ENCODE results near the gene BAZ2B.
A peak's percentile ranks its signal among the peaks of the same experiment; 100 is the strongest.

The BAZ2B gene

DNA sequence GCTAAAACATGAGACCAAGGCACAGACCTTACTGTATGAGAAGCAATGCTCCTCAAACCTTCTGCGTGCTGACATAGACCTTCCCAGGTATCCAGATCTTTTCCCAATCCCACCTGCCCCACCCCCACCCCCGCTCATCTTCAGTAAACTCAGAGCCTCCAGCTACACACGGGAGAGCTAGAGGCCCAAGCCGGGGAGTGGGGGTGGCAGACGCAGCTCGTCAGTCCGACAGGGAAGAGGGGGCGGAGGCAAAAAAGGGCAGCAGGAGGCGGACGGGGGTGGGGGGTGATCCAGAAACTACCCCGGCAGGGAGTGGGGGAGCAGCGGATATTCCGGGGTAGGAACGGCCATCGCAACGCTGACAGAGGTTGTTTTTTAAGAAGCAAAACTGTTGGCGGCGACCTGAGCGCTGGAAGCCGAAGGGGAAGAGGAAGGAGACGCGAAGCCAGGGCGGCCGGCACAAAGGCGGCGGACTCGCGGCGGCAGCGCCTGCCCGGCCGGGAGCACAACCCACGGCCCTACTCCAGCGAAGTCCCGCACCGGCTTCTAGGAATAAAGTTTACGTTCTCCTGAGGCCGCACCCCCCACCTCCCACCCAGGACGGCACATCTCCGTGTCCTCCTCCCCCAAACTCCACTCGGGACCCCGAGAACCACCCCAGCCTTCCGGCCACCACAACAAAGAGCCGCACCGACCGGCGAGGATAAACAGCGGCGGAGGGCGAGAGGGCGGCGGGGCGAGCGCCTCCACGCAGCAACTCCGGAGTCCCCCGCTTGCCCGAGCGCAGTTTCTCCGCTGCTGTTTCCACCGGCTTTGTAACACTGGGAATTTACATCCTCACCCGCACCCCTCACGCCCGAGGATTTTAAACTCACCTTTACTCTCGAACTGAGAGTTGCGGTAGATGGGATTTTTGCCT lies 722 bp downstream of the BAZ2B start:
- DNase-seq (ENCODE audit: low read depth in 2 of 2), result peak in 1 of 2 donors; percentile 5

DNA sequence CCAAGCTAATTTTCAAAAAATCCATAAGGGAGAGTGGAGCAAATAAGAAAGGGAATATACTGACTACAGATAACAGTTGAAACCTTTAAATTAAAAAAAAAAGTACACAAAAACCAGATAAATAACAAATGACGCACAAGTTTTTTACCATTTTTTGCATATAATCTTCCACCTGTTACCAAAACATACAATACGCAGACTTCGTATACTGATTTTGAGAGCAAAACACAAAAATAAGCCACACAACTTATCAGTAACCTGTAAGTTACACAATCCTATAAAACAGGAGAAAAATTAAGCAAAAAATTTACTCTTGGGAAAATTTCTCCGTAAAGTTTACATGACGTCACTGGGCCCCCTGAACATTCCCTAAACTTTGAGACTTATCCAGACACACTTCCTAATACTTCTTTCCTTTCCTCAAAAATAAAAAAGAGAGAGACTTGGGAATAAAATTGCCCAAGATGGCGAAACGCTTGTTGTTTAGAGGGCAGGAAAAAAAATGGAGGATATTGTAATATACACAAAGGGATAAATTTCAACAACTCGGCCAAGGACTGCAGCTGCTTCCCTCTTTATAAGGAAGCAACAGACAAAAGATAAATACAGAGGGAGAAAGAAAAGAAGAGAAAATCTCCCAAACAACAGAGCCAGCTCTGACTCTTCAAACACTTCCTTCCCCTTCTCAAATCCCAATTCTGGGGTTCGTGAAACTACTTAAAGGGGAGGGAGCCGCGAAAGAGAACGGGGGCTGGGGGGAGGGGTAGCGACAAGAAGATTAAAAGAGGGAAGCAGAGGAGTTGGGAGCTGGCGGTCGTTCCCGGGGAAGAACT lies 1.6 kb downstream of the BAZ2B start:
- no peak for DNase-seq (ENCODE audit: low read depth in 2 of 2)

DNA sequence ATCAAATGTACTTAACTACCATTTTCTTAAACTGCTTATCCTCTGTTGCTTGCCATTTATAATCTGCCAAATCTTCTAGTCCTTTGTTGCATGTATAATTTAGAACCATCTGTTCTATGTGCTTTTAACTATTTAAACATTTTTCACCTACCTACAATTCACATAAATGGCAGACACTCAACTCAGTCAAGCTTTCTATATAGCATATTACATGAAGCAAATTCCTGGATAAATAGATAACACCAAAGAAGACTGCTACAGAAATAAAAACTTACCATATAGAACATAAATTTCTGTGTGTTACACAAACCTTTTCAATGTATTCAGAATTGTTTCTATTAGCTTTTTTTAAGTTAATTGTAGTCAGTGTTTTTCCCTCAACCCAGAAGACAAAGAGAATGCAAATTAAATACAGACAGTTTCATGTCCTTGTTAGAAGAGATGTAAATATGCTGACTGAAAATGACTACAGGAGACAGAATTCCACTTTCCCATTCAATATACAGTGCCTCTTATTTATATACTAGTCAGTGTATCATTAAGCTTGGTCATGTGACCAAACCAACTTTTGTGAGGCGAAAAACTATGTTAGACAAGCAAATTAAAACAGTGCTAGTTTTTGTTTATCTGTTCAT lies 2.6 kb downstream of the BAZ2B start:
- no peak for DNase-seq (ENCODE audit: low read depth in 2 of 2)

- no peak for DNase-seq (ENCODE audit: low read depth in 2 of 2)
These were observed 3.3 kb downstream of the BAZ2B start for GRCh38 chr2:159613091-159613490.

- DNase-seq (ENCODE audit: low read depth in 2 of 2), result no peak
These were observed 4.0 kb downstream of the BAZ2B start for GRCh38 chr2:159612255-159612901.

GRCh38 chr2:159609811-159610549 lies 6.4 kb downstream of the BAZ2B start:
- DNase-seq (ENCODE audit: low read depth in 2 of 2), result no peak

- DNase-seq (ENCODE audit: low read depth in 2 of 2), result no peak
These were observed 7.5 kb downstream of the BAZ2B start for GRCh38 chr2:159608723-159609308.

GRCh38 chr2:159608108-159608507 lies 8.2 kb downstream of the BAZ2B start:
- DNase-seq (ENCODE audit: low read depth in 2 of 2), result no peak

- no peak for DNase-seq (ENCODE audit: low read depth in 2 of 2)
These were observed 10.1 kb downstream of the BAZ2B start for GRCh38 chr2:159606287-159606686.

DNA sequence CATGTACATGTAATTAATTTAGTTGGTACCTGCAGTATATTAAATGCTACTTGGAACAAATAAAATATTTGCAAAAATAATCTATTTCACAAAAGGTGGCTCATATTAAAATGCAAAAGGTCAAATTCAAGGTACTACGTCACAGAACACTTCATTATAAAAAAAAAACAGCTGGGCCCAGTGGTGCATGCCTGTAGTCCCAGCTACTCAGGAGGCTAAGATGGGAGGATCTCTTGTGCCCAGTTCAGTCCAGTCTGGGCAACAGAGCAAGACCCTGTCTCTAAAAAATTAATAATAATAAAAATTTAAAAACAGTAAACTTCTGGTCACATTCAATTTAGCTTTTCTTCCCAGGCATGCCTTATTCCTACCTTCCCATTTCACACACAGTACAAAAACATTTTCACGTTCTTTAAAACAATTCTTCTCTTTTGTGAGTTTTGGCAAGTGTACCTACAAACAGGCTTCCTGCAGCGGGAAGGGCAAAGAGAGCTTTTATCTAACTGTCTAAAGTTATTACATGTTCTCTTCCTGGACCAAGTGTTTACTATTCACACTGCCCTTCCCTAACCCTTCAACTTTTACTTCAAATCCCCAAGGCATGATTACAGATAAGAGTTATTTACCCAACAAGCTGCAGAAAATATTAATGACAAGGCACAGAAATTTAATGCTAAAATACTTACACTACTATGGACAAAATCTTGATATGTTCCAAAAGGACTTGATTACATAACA lies 10.7 kb downstream of the BAZ2B start:
- DNase-seq (ENCODE audit: low read depth in 2 of 2), result no peak

- no peak for DNase-seq (ENCODE audit: low read depth in 2 of 2)
These were observed 12.2 kb downstream of the BAZ2B start for GRCh38 chr2:159604159-159604558.

DNA sequence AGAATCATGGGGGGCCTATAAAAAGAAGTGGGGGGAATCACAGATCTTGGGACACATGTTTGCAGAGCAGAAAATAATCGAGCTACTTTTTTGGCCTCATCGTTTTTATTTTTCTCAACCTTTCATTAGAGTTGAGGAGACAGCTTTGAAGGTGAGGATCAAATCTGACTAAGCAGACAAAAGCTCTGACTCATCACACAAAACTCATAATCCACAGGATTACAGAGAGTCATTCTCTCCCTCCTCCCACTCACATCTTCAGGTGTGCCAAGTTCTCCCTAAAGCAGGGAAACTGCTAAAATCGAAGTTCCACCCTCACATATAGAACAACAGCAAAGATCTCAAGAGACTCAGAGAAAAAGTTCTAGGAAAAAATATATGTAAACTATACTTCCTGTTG lies 15.6 kb downstream of the BAZ2B start:
- no peak for DNase-seq (ENCODE audit: low read depth in 2 of 2)

- DNase-seq (ENCODE audit: low read depth in 2 of 2), result no peak
These were observed 20.8 kb downstream of the BAZ2B start for GRCh38 chr2:159595410-159596046.

DNA sequence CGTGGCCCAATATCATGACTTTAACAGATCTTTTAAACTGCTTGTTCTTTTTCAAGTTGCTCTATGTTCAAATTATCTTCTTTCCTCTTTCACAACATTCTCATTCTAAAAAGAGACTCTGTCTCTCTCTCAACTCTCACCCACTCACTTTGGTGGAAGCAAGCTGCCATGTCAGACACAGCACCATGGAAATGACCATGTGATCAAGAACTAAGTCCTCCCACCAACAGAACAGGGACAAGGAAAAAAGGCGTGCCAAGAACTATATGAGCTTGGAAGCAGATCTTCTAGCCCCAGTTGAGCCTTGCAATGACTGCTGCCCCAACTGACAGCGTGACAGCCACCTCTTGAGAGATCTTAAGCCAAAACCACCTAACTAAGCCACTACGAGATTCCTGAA lies 23.9 kb downstream of the BAZ2B start:
- no peak for DNase-seq (ENCODE audit: low read depth in 2 of 2)

- DNase-seq (ENCODE audit: low read depth in 2 of 2), result no peak
These were observed 25.1 kb downstream of the BAZ2B start for GRCh38 chr2:159591221-159591620.

GRCh38 chr2:159589286-159589685 lies 27.1 kb downstream of the BAZ2B start:
- no peak for DNase-seq (ENCODE audit: low read depth in 2 of 2)

GRCh38 chr2:159586034-159586433 lies 30.3 kb downstream of the BAZ2B start:
- no peak for DNase-seq (ENCODE audit: low read depth in 2 of 2)

DNA sequence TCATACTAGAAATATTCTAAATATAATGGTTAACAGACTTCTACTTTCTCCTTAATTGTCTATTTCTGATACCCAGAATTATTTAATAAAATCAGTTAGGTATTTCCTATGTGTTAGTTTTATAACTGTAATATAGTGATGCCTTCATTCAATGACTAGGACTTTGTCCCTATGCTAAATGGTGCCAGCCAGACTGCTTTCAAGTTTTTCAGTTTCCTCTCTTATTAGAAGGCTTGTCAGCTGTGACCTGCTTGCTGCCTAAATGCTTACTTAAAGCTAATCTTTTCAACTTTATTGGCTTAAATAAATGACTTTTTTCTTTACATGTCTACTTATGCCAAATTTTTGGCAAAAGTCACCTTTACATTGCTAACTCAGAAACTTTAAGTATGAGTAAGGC lies 30.7 kb downstream of the BAZ2B start:
- no peak for DNase-seq (ENCODE audit: low read depth in 2 of 2)

- no peak for DNase-seq (ENCODE audit: low read depth in 2 of 2)
These were observed 31.6 kb downstream of the BAZ2B start for GRCh38 chr2:159584796-159585195.

Data from stimulated activated CD8-positive, alpha-beta memory T cell treated with anti-CD3 and anti-CD28 coated beads, Interleukin-7, amount 100 ng/mL, for 1 hour (primary cell).